ENCODE data around the gene PBX2. TPM values are rescaled to one million over a fixed set of nuclear protein-coding genes. Genes with fewer than 3 reads are reported as not detected.
"Not testable (repeated sequence)": the region's sequence is repeated elsewhere in the genome, so short reads cannot be mapped to it uniquely, and the experiment has no call there.

The PBX2 gene
- total RNA-seq, 2 experiments from 2014 or later = 60.0 to 61.6 TPM

DNA sequence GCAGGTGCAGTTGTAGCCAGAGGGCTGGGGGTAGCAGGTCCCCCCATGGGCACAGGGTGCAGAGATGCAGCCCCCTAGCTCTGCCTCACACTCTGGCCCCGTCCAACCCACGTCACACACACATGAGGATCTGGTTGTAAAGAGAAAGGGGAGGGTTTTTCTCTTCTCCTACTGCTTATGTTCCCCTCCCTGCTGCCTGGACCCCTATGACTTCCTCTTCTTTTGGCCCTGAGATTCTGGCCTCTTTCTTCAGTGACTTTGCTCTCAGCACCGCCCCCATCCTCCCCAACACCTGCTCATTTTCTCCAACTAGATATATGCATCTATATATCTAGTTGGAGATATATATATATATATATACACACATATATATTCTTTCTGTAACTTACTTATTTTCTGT is 24.1 kb upstream of the PBX2 start:
- no peak overlapping the region for H3K27ac Mint-ChIP-seq
- no peak for DNase-seq
- CTCF ChIA-PET = no interaction called here
- no peaks in the 10 kb centered on the region for H3K27me3 Mint-ChIP-seq
- no peak for ATAC-seq
- H3K9me3 Mint-ChIP-seq (ENCODE audit: low read depth) = no peaks in the 10 kb centered on the region
- H3K4me1 Mint-ChIP-seq = peaks cover 5% of the 10 kb centered on the region
- no peaks in the 10 kb centered on the region for H3K36me3 Mint-ChIP-seq
- H3K4me3 Mint-ChIP-seq = no peak overlapping the region

- ATAC-seq (no peak), DNase-seq (no peak)
- no peaks in the 10 kb centered on the region for H3K27me3 Mint-ChIP-seq
- no peak overlapping the region for H3K4me3 Mint-ChIP-seq
- CTCF ChIA-PET = no interaction called here
- H3K27ac Mint-ChIP-seq = no peak overlapping the region
- H3K9me3 Mint-ChIP-seq (ENCODE audit: low read depth) = no peaks in the 10 kb centered on the region
- no peaks in the 10 kb centered on the region for H3K36me3 Mint-ChIP-seq
- peaks cover 5% of the 10 kb centered on the region for H3K4me1 Mint-ChIP-seq
Observed at GRCh38 chr6:32213649-32214048, 23.6 kb upstream of the PBX2 start.

- no peaks in the 10 kb centered on the region for H3K9me3 Mint-ChIP-seq (ENCODE audit: low read depth)
- CTCF ChIA-PET = interaction anchor here (1.2 kb wide), 1 partner anchor 567 kb away, joined by 3 read pairs; no protein-coding TSS in a partner anchor
- no peaks in the 10 kb centered on the region for H3K36me3 Mint-ChIP-seq
- no peak overlapping the region for H3K4me3 Mint-ChIP-seq
- DNase-seq (no peak), ATAC-seq (no peak)
- no peaks in the 10 kb centered on the region for H3K27me3 Mint-ChIP-seq
- no peak overlapping the region for H3K27ac Mint-ChIP-seq
- H3K4me1 Mint-ChIP-seq = peaks cover 5% of the 10 kb centered on the region
Observed at GRCh38 chr6:32212076-32212760, 22.2 kb upstream of the PBX2 start.

- H3K9me3 Mint-ChIP-seq (ENCODE audit: low read depth); H3K4me3 Mint-ChIP-seq; H3K36me3 Mint-ChIP-seq; H3K4me1 Mint-ChIP-seq; ATAC-seq; H3K27me3 Mint-ChIP-seq; DNase-seq; H3K27ac Mint-ChIP-seq: not testable (repeated sequence)
- CTCF ChIA-PET = interaction anchor here (1.2 kb wide), 1 partner anchor 567 kb away, joined by 3 read pairs; no protein-coding TSS in a partner anchor
Observed at GRCh38 chr6:32211432-32211831, 21.4 kb upstream of the PBX2 start.

GRCh38 chr6:32210191-32210601 is 20.2 kb upstream of the PBX2 start:
- H3K4me3 Mint-ChIP-seq = no peak overlapping the region
- peaks cover 3% of the 10 kb centered on the region for H3K27me3 Mint-ChIP-seq
- peaks cover 1% of the 10 kb centered on the region for H3K4me1 Mint-ChIP-seq
- H3K9me3 Mint-ChIP-seq (ENCODE audit: low read depth) = no peaks in the 10 kb centered on the region
- H3K36me3 Mint-ChIP-seq = no peaks in the 10 kb centered on the region
- CTCF ChIA-PET = no interaction called here
- ATAC-seq (no peak), DNase-seq (no peak)
- no peak overlapping the region for H3K27ac Mint-ChIP-seq

GRCh38 chr6:32208996-32209395 is 19.0 kb upstream of the PBX2 start:
- H3K9me3 Mint-ChIP-seq (ENCODE audit: low read depth) = no peaks in the 10 kb centered on the region
- CTCF ChIA-PET = no interaction called here
- H3K4me1 Mint-ChIP-seq = no peaks in the 10 kb centered on the region
- no peak overlapping the region for H3K27ac Mint-ChIP-seq
- no peak overlapping the region for H3K4me3 Mint-ChIP-seq
- no peak for ATAC-seq
- peaks cover 9% of the 10 kb centered on the region for H3K27me3 Mint-ChIP-seq
- H3K36me3 Mint-ChIP-seq = no peaks in the 10 kb centered on the region
- no peak for DNase-seq

GRCh38 chr6:32204268-32204715 is 14.3 kb upstream of the PBX2 start:
- H3K27me3 Mint-ChIP-seq = peaks cover 9% of the 10 kb centered on the region
- no peak overlapping the region for H3K27ac Mint-ChIP-seq
- H3K4me1 Mint-ChIP-seq = no peaks in the 10 kb centered on the region
- CTCF ChIA-PET = no interaction called here
- H3K9me3 Mint-ChIP-seq (ENCODE audit: low read depth) = no peaks in the 10 kb centered on the region
- no peak overlapping the region for H3K4me3 Mint-ChIP-seq
- no peaks in the 10 kb centered on the region for H3K36me3 Mint-ChIP-seq
- DNase-seq = no peak
- ATAC-seq = no peak

GRCh38 chr6:32203426-32204267 is 13.6 kb upstream of the PBX2 start:
- Mint-ChIP-seq H3K4me1 (no peaks in the 10 kb centered on the region), H3K9me3 (ENCODE audit: low read depth) (no peaks in the 10 kb centered on the region), H3K4me3 (no peak overlapping the region), H3K36me3 (no peaks in the 10 kb centered on the region), H3K27me3 (peaks cover 9% of the 10 kb centered on the region), H3K27ac (no peak overlapping the region)
- CTCF ChIA-PET = no interaction called here
- ATAC-seq = no peak
- no peak for DNase-seq

DNA sequence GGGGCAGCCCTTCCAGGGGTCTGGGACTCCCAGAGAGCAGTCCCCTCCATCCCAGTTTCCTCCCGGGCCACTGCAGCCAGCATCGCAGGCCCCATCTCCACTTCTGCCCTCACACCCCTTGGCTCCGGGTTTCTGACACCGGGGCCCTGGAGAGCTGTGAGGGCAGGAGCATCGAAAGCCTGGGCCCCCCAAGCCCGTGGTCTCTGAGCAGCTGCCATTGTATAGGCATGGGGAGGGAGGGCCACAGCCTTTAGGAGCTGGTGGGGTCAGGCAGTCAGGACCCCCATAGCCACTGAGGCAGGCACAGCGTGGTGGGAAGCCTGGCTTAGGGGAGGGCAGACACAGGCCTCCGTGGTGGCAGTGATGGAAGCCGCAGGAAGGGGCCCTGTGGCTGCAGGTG is 12.2 kb upstream of the PBX2 start:
- Mint-ChIP-seq H3K9me3 (ENCODE audit: low read depth) (no peaks in the 10 kb centered on the region), H3K36me3 (no peaks in the 10 kb centered on the region), H3K4me1 (peaks cover under 1% of the 10 kb centered on the region), H3K4me3 (no peak overlapping the region), H3K27me3 (peaks cover 9% of the 10 kb centered on the region), H3K27ac (no peak overlapping the region)
- ATAC-seq (no peak), DNase-seq (no peak)
- CTCF ChIA-PET = no interaction called here

GRCh38 chr6:32200711-32201475 is 10.9 kb upstream of the PBX2 start:
- no peak for ATAC-seq
- H3K27me3 Mint-ChIP-seq = peaks cover 6% of the 10 kb centered on the region
- DNase-seq = no peak
- no peak overlapping the region for H3K4me3 Mint-ChIP-seq
- CTCF ChIA-PET = no interaction called here
- H3K27ac Mint-ChIP-seq = no peak overlapping the region
- H3K36me3 Mint-ChIP-seq = no peaks in the 10 kb centered on the region
- H3K4me1 Mint-ChIP-seq = peaks cover 6% of the 10 kb centered on the region
- H3K9me3 Mint-ChIP-seq (ENCODE audit: low read depth) = no peaks in the 10 kb centered on the region

DNA sequence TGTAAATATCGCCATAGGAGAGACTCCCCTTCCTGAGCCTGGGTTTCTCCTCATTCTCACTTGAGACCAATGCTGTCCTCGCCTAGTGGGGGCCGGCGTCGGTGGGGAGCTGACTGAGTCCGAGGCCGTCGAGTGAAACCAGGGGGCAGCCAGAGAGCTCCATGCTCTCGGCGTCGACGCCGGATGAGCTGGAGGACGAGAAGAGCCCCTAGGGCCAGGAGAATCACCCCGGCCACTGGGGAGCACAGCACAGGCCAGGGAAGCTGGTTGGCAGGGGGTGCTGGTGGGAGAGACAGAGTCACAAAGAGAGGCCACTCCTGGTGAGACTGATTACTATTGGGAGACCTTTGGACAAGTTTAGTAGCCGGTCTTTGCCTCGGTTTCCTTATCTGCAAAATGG is 8.9 kb upstream of the PBX2 start:
- no peak for DNase-seq
- H3K27ac Mint-ChIP-seq = no peak overlapping the region
- no peaks in the 10 kb centered on the region for H3K27me3 Mint-ChIP-seq
- no peaks in the 10 kb centered on the region for H3K36me3 Mint-ChIP-seq
- no peaks in the 10 kb centered on the region for H3K9me3 Mint-ChIP-seq (ENCODE audit: low read depth)
- peaks cover 18% of the 10 kb centered on the region for H3K4me1 Mint-ChIP-seq
- CTCF ChIA-PET = no interaction called here
- ATAC-seq = no peak
- H3K4me3 Mint-ChIP-seq = no peak overlapping the region

- ATAC-seq (no peak), DNase-seq (no peak)
- CTCF ChIA-PET = interaction anchor here (1.0 to 1.4 kb wide), 2 partner anchors 68 to 79 kb away, joined by 3 to 7 read pairs; partner anchors contain the start of gene FKBPL
- no peaks in the 10 kb centered on the region for H3K27me3 Mint-ChIP-seq
- H3K27ac Mint-ChIP-seq = no peak overlapping the region
- peaks cover 24% of the 10 kb centered on the region for H3K4me1 Mint-ChIP-seq
- H3K9me3 Mint-ChIP-seq (ENCODE audit: low read depth) = no peaks in the 10 kb centered on the region
- no peak overlapping the region for H3K4me3 Mint-ChIP-seq
- no peaks in the 10 kb centered on the region for H3K36me3 Mint-ChIP-seq
Observed at GRCh38 chr6:32198345-32198696, 8.3 kb upstream of the PBX2 start.

GRCh38 chr6:32196682-32197616 is 6.9 kb upstream of the PBX2 start:
- H3K4me3 Mint-ChIP-seq = peak overlapping the region; percentile 95
- peaks cover 26% of the 10 kb centered on the region for H3K4me1 Mint-ChIP-seq
- H3K36me3 Mint-ChIP-seq = peaks cover 2% of the 10 kb centered on the region
- peak overlapping the region; percentile 99 for H3K27ac Mint-ChIP-seq
- no peaks in the 10 kb centered on the region for H3K9me3 Mint-ChIP-seq (ENCODE audit: low read depth)
- ATAC-seq = no peak
- no peaks in the 10 kb centered on the region for H3K27me3 Mint-ChIP-seq
- DNase-seq = no peak
- CTCF ChIA-PET = interaction anchor here (1.4 to 2.3 kb wide), 2 partner anchors 78 to 642 kb away, joined by 7 read pairs; partner anchors contain the start of gene TAP2
